ENCODE measurements around the gene PLAC9.

Gene PLAC9

DNA sequence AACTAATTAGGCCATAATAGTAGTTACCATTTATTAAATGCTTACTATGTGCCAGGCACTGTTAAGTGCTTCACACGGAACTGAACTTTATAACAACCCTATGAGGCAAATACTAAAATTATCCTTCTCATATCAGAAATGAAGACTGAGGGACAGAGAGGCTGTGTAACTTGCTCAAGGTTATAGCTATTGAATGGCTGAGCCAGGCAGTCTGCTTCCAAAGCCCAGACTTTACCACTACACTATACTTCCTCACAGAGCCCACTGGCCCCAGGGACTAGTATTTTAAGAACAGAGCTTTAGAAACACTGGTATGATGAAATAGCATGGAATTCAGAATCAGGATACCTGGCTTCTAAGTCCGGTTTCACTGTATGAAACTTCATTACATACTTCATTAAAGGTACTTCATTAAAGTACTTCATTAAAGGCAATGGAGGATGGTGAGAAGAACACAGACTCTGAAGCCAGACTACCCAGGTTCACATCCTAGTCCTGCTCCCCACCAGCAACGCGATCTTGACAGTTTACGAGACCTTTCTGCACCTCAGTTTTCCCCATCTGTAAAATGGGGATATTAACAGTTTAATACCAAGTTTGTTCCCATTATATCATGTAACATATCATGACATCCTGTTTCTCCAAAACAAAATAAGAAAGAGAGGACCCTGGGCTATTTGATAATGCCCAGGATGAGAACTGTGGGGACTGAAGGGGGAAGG is 53.2 kb downstream of the PLAC9 start:
- Histone ChIP-seq H3K9me2 (replicated peaks; ENCODE audit: insufficient read depth, low read length) (no peaks in the 10 kb centered on the region), H3K9me3 (replicated peaks; ENCODE audit: insufficient read depth, low read length) (no peaks in the 10 kb centered on the region), H4K20me1 (ENCODE audit: insufficient read depth, low read length) (0 out of 2 replicates have a peak, but pooled peaks cover 10% of the 10 kb centered on the region), H2AFZ (ENCODE audit: low read length) (no peak overlapping the region), H3F3A (ENCODE audit: insufficient read depth, low read length) (peaks cover 30% of the 10 kb centered on the region), H3K27me3 (replicated peaks; ENCODE audit: insufficient read depth, low read length) (no peaks in the 10 kb centered on the region), H3K4me3 (ENCODE audit: low read length) (no peak overlapping the region), H3K79me2 (ENCODE audit: low read length) (peaks cover 95% of the 10 kb centered on the region), H3K36me3 (replicated peaks; ENCODE audit: insufficient read depth, low read length) (no peaks in the 10 kb centered on the region; the same call in 1 of the 2 replicates), H3K9ac (ENCODE audit: low read length) (no peak overlapping the region), H3K4me2 (ENCODE audit: low read depth, low read length) (no peak overlapping the region), H3K27ac (ENCODE audit: low read length) (no peak overlapping the region), H3K4me1 (ENCODE audit: low read length) (peaks cover 40% of the 10 kb centered on the region)
- TF ChIP-seq EZH2phosphoT487 (IDR thresholded peaks at IDR 0.05; ENCODE audit: low read length), result no peak
- TF ChIP-seq, protein P1, sequence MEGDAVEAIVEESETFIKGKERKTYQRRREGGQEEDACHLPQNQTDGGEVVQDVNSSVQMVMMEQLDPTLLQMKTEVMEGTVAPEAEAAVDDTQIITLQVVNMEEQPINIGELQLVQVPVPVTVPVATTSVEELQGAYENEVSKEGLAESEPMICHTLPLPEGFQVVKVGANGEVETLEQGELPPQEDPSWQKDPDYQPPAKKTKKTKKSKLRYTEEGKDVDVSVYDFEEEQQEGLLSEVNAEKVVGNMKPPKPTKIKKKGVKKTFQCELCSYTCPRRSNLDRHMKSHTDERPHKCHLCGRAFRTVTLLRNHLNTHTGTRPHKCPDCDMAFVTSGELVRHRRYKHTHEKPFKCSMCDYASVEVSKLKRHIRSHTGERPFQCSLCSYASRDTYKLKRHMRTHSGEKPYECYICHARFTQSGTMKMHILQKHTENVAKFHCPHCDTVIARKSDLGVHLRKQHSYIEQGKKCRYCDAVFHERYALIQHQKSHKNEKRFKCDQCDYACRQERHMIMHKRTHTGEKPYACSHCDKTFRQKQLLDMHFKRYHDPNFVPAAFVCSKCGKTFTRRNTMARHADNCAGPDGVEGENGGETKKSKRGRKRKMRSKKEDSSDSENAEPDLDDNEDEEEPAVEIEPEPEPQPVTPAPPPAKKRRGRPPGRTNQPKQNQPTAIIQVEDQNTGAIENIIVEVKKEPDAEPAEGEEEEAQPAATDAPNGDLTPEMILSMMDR (IDR thresholded peaks at IDR 0.05; ENCODE audit: low read length), result no peak
- TF ChIP-seq EZH2 (optimal IDR thresholded peaks at IDR 0.05; ENCODE audit: low read depth, low read length), result no peak
- DNase-seq, result no peak

DNA sequence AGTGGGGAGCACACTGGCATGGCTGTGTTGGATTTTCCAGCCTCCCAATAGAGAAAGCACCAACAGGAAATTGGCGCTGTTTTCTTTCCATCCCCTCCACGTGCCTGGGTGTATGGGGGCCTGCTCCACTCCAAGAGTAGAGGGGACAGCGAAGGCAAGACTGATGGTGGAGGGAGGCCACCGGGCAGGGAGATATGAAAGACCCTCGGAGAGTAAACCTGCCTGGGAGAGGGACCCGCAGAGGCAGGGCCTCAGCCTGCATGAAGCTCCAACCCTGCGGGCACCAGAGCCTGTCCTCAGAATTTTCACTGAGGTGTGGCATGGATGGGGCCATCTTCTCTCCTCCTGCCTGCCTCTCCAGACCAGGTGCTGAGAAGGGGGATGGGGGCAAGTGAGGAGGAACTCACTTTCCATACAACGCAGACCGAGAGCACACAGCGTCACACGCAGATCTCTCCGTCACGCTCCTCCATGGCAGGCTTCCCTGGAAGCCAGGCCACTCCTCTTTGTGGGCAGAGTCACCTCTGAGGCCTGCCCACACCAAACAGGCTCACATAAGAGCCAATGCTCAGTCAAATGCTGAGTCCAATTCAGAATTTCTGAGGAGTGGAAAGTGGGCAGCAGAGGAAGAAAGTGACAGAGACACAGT is 54.0 kb downstream of the PLAC9 start:
- H3K79me2 ChIP-seq (ENCODE audit: low read length), result peaks cover 95% of the 10 kb centered on the region
- DNase-seq, result no peak
- peaks cover 35% of the 10 kb centered on the region for H3F3A ChIP-seq (ENCODE audit: insufficient read depth, low read length)
- H3K9me3 ChIP-seq (replicated peaks; ENCODE audit: insufficient read depth, low read length), result no peaks in the 10 kb centered on the region
- H3K4me2 ChIP-seq (ENCODE audit: low read depth, low read length), result peak overlapping the region; percentile 79; the same call in 1 of the 2 replicates
- H3K9me2 ChIP-seq (replicated peaks; ENCODE audit: insufficient read depth, low read length), result no peaks in the 10 kb centered on the region
- peaks cover 46% of the 10 kb centered on the region for H3K4me1 ChIP-seq (ENCODE audit: low read length)
- no peaks in the 10 kb centered on the region for H3K27me3 ChIP-seq (replicated peaks; ENCODE audit: insufficient read depth, low read length)
- H3K27ac ChIP-seq (ENCODE audit: low read length), result peak overlapping the region; percentile 91; the same call in 1 of the 2 replicates
- H3K36me3 ChIP-seq (replicated peaks; ENCODE audit: insufficient read depth, low read length), result no peaks in the 10 kb centered on the region
- no peak overlapping the region for H2AFZ ChIP-seq (ENCODE audit: low read length)
- H3K9ac ChIP-seq (ENCODE audit: low read length), result peak overlapping the region; percentile 64; the same call in 1 of the 2 replicates
- H3K4me3 ChIP-seq (ENCODE audit: low read length), result 0 out of 2 replicates have a peak overlapping the region, but pooled peaks have one; percentile 44
- H4K20me1 ChIP-seq (ENCODE audit: insufficient read depth, low read length), result 0 out of 2 replicates have a peak, but pooled peaks cover 10% of the 10 kb centered on the region
- no peak for TF ChIP-seq EZH2 (optimal IDR thresholded peaks at IDR 0.05; ENCODE audit: low read depth, low read length)
- TF ChIP-seq, protein P1 (IDR thresholded peaks at IDR 0.05; ENCODE audit: low read length), result no peak
- no peak for TF ChIP-seq EZH2phosphoT487 (IDR thresholded peaks at IDR 0.05; ENCODE audit: low read length)

DNA sequence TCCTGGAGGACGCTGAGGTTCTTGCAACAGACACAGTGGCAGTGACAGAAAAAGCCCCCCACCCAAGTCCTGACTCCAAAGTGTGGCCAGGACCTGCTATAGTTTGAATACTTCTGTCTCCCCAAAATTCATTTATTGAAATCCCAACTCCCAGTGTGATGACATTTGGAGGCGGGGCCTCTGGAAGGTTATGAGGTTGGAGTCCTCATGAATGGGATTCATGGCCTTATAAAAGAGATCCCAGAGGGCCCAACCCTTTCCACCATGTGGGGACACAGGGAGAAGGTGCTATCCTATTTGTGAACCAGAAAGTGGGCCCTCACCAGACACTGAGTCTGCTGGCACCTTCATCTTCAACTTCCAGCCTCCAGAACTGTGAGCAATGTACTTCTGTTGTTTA is 54.5 kb downstream of the PLAC9 start:
- TF ChIP-seq EZH2phosphoT487 (IDR thresholded peaks at IDR 0.05; ENCODE audit: low read length) (no peak), EZH2 (optimal IDR thresholded peaks at IDR 0.05; ENCODE audit: low read depth, low read length) (no peak)
- TF ChIP-seq, protein P1 (IDR thresholded peaks at IDR 0.05; ENCODE audit: low read length), result no peak
- peak overlapping the region; percentile 64; the same call in 1 of the 2 replicates for H3K9ac ChIP-seq (ENCODE audit: low read length)
- peaks cover 95% of the 10 kb centered on the region for H3K79me2 ChIP-seq (ENCODE audit: low read length)
- no peak for DNase-seq
- peaks cover 40% of the 10 kb centered on the region for H3F3A ChIP-seq (ENCODE audit: insufficient read depth, low read length)
- peak overlapping the region; percentile 91; the same call in 1 of the 2 replicates for H3K27ac ChIP-seq (ENCODE audit: low read length)
- 0 out of 2 replicates have a peak, but pooled peaks cover 10% of the 10 kb centered on the region for H4K20me1 ChIP-seq (ENCODE audit: insufficient read depth, low read length)
- H3K9me2 ChIP-seq (replicated peaks; ENCODE audit: insufficient read depth, low read length), result no peaks in the 10 kb centered on the region
- H3K27me3 ChIP-seq (replicated peaks; ENCODE audit: insufficient read depth, low read length), result no peaks in the 10 kb centered on the region
- no peaks in the 10 kb centered on the region for H3K36me3 ChIP-seq (replicated peaks; ENCODE audit: insufficient read depth, low read length)
- no peak overlapping the region for H2AFZ ChIP-seq (ENCODE audit: low read length)
- H3K4me3 ChIP-seq (ENCODE audit: low read length), result peak overlapping the region; percentile 44
- H3K4me1 ChIP-seq (ENCODE audit: low read length), result peaks cover 51% of the 10 kb centered on the region
- no peaks in the 10 kb centered on the region for H3K9me3 ChIP-seq (replicated peaks; ENCODE audit: insufficient read depth, low read length)
- peak overlapping the region; percentile 79 for H3K4me2 ChIP-seq (ENCODE audit: low read depth, low read length)

Measured in MM.1S (cell line).